Measurements from ENCODE around the gene HACD1.

Gene HACD1, protein sequence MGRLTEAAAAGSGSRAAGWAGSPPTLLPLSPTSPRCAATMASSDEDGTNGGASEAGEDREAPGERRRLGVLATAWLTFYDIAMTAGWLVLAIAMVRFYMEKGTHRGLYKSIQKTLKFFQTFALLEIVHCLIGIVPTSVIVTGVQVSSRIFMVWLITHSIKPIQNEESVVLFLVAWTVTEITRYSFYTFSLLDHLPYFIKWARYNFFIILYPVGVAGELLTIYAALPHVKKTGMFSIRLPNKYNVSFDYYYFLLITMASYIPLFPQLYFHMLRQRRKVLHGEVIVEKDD

DNA sequence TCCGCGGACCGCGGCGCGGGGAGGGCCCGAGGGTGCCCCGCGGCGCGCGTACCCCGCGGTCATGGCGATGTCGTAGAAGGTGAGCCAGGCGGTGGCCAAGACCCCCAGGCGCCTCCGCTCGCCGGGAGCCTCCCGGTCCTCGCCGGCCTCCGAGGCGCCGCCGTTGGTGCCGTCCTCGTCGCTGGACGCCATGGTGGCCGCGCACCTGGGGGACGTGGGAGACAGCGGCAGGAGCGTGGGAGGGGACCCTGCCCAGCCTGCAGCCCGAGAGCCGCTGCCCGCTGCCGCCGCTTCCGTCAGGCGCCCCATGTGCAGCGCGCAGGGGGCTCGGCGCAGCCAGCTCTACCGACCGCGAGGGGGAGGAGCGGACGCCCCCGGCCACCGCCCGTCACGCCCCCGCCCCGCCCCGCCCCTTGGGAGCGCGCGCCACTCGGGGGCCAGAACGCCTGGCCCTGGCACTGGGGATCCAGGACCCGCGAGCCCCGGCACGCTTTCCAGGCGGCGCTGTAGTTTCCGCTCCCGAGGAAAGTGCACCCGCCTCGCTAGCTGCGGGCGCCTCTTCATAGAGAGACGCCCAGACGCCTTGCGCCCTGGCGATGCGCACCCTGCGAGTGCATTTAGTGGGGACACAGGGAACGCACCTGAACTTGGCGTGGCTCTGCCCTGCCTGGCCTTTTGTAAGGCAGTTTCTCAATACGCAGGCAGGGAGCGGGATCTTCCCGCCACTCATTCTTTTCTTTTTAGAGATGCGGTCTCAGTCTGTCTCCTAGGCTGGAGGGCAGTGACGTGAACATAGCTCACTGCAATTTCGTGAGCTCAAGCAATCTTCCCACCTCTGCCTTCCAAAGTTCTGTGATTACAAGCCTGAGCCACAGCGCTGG lies at the start of gene HACD1:
Gene HACD1, minus strand, starts transcription at position 344 of the 881 bp plus-strand sequence. Its CDS starts 35 bp downstream, at position 309.
- peak; percentile 53 for DNase-seq

DNA sequence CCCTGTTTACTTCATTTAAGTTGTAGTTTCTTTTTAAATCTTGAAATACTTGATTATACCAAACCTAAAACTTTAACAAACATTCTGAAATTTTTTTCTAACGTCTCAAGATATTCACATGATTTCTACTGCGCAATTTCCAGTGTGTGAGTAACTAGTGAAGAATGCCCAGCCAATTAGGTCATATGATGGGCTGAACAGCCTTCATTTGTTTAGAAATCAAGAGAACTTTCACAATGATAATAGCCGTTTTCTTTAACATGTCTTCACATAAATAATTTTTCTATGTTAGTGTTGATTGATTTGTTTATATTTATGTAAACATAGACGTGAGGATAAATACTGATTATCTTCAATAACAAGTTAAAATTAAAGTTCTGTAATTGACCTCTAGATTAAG lies 48.6 kb upstream of the HACD1 start:
- no peak for DNase-seq

DNA sequence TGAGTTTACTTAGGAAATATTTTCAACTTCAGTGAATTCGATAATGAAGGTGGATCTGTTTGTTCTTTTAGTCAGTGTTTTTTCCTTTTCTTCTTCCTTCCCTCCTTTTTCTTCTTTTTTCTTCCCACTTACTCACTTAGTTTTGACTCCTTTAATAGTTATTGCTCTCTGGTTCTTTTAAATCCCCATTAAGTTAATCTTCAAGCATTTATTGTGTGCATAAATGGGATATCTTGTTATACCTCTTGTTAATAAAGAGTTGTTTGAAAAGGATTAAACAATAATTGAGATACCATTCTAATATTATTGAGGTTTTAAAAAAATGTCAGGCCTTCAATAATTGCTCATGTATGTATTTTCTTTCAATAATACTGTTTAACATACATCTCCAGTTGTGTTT lies 46.3 kb upstream of the HACD1 start:
- DNase-seq, result no peak

DNA sequence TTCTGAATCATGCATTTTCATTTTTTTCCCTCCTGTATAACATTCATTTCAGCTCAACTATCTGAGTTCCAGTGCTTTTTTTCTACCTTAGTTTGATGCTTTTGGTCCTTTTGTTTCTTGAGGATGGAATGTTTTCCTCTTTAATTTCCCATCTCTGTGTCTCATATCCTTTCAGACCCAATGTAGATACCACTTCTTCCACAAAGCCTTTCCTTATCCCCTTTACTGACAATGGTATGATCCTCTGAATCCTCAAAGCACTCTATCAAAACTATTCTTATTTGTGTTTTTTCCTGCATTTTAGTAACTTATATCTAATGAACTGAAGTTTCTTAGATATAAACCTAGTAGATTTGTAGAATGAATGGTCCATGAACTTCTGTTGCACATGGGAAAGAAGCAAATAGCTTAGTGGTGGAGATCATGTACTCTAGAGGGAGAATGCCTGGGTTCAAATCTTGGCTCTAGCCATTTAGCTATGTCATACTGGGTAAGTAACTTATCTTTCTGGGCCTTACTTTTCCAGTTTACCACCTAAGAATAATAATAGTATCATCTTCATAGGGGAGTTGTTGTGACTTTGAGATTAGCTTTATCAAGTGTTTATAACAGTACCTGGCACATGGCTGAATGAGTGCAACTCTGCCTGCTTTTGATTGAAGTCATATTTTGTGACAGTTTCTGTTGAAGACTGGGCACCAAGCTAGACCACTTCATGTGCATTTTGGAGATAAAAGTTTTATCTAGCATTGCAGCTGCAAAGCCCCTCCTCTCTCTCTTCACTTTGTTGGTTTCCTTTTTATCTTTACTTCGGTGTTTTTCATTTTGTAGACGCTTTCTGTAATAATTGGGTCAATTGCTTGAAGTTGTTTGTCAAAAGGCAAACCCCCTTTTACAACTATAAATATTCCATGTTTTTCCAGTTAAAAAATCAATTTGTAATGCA lies 45.3 kb upstream of the HACD1 start:
- DNase-seq, result no peak

DNA sequence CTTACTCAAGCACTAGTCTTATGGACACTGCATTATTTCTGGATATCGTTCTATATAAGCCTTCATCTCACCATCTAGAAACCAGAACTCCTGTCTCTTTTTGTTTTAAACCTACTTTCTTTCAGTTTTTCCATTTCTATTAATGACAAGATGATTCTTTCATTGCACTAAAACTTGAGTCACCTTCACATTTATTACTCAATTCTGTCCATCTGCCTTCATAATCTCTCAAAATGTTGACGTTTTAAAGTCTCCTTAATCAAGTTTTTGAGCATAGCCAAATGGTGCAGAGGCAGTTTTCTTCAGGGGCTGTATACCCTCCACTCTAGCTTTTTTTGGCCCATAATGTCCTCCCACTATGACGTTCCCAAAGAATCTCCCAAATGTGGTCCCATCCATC lies 44.3 kb upstream of the HACD1 start:
- DNase-seq, result no peak

DNA sequence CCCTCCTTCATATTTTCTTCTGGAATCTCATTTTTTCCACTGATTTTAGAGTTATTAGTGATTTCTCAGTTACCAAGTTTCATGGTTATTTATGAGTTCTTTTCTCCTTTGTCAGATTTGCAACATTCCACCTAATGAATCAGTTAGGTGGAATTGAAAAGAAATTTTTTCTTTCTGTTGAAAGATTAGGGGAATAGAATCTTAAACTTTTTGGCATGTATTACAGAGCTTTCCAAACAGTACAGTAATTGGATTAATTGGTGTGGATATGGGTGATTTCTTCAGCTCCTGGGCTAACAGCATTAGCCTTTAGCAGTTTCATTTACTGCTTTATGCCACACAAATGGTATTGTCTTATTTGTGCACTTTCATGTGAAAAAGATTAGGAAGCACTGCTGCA lies 43.7 kb upstream of the HACD1 start:
- no peak for DNase-seq

DNA sequence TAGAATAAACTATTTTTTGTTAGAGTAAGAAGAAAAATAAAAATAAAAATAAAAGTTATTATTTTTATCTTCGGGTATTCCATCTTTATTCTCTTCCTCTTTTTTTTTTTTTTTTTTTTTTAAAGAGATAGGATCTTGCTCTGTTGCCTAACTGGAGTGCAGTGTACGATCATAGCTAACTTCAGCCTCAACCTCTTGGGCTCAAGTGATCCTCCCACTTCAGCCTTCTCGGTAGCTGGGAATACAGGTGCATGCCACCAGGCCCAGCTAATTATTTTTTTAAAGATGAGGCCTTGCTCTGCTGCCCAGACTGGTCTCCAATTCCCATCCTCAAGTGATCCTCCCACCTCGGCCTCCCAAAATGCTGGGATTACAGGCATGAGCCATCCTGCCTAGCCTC lies 42.2 kb upstream of the HACD1 start:
- DNase-seq, result no peak

DNA sequence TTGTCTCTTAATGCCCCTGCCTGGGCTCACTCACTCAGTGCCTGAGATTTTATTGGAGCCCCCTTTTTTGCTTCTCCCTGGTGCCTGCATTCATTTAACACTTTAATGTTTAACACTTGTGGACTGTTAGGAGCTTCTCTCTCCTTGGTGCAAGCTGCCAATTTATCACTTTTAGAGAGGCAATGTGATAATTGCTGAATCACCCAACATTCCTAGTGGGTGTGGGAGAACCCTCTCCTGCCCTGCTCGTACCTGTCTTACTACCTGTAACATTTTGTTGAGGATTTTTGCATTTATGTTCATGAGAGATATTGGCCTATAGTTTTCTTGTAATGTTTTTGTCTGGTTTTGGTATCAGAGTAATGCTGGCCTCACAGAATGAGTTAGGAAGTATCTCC lies 39.9 kb upstream of the HACD1 start:
- no peak for DNase-seq

DNA sequence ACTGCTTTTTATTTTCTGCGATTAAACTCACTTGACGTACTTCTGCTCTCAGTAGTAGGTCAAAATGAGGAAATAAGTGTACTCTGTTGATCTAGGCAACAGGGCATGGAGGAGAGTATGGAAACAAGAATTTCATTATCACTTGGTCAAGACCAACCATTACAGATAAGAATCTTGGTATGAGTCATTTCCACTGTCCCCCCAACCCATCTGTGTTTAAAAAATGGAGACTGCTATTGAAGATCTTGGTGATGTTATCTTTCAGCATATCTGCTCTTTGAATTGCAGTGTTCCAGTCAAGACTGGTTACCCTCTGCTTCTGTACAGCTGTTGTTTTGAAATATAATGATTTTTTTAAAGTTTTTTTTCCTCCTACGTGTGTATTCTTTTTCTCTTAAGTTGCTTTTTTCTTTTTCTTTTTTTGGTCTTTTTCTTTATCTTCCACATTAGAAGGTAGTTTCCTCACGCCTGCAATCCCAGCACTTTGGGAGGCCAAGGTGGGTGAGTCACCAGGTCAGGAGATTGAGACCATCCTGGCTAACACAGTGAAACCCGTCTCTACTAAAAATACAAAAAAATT lies 38.5 kb upstream of the HACD1 start:
- no peak for DNase-seq

DNA sequence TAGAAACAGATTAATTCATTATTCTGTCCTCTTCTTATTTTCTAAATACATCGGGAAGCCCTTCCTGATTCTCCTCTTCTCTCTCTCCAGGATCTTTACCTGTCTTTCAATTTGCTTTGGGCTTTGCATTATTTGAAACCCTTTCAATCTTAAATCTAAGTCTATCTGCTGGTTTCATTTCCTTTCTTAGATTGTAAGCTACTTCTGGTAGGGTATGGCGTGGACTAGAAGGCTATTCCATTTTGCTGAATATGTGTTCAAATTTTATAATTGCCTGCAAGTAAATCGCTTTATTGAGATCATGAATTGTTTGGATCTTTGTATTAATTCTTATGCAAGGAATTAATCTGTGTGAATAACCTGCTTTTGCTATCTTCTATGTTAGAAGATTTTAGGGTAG lies 37.8 kb upstream of the HACD1 start:
- no peak for DNase-seq

DNA sequence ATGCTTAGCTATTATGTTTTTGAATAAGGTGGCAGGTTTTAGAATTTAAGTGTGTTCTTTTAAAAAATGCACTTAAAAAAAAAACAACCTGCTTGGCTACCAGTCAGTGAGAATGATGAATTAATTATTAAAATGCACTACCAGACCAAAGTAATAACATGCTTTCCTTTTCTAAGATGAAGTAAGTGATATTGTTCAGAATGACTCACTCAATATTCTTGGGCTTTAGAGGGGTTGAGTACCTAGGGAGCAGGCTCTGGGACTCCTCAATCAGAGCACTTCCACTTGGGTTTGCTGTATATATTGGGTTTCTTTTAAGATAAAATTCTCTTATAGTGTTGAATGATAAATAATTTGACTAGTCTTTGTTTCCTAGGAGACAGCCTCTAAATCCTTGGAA lies 35.4 kb upstream of the HACD1 start:
- no peak for DNase-seq

DNA sequence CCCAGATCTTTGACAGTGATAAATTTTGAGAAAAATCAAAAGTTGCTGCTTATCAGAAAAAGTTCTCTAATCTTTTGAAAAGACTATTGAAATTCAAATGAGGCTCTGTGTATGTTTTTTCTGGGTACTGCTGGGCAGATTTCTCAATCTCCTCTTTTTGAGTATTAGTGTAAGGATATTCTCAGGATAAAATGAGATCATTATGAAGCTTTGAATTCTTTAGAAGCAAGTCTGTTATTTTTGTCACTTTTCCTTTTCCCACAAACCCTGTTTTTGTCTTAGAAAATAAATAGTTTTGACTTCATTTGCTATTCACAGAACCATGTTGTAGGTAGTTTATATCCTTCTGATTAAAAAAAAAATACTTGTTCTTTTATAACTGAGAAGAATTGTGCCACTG lies 34.7 kb upstream of the HACD1 start:
- DNase-seq, result no peak

DNA sequence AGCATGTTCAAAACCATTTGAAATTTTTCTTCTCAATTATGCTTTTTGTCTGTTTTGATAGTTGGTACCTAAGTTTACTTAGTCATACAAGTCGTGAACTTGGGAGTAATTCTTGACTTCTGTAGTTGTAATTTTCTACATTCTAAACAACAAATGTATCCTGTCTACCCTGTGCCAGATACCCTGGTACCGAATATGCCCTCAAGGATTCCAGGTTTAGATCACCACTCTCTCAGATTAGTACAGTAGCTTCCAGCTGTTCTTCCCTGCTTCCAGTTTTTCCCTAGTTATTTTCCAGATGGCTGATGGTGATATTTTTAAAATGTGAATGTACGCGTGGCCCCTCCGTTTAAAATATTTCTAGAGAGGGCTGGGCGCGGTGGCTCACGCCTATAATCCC lies 33.2 kb upstream of the HACD1 start:
- DNase-seq, result no peak

DNA sequence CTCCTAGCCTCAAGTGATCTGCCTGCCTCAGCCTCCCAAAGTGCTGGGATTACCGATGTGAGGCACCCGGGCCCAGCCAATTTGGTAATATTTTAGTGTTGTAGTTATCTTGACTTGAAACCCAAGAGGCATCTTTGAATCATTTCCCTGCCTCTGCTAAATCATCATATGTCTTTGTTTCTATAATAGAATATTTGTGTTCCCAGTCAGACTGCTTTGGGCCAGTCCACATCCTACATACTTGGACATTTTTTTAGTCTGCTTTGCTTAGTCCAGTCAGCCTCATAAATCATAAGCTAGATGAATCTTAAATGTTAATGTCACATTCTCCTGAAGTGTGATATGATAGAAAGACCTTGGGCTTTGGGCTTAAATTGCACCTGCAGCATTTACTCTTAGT lies 32.7 kb upstream of the HACD1 start:
- DNase-seq, result no peak

DNA sequence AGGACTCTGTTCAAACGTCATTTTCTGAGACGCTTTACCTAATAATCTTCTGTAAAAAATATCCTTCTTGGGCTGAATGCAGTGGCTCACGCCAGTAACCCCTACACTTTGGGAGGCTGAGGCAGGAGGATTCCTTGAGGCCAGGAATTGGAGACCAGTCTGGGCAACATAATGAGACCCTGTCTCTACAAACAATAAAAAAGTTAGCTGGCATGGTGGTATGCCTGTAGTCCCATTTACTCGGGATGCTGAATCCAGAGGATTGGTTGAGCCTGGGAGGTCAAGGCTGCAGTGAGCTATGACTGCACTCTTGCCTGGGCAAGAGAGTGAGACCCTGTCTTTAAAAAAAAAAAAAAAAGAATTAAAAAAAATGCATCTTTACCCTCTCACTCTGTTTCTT lies 31.9 kb upstream of the HACD1 start:
- no peak for DNase-seq

DNA sequence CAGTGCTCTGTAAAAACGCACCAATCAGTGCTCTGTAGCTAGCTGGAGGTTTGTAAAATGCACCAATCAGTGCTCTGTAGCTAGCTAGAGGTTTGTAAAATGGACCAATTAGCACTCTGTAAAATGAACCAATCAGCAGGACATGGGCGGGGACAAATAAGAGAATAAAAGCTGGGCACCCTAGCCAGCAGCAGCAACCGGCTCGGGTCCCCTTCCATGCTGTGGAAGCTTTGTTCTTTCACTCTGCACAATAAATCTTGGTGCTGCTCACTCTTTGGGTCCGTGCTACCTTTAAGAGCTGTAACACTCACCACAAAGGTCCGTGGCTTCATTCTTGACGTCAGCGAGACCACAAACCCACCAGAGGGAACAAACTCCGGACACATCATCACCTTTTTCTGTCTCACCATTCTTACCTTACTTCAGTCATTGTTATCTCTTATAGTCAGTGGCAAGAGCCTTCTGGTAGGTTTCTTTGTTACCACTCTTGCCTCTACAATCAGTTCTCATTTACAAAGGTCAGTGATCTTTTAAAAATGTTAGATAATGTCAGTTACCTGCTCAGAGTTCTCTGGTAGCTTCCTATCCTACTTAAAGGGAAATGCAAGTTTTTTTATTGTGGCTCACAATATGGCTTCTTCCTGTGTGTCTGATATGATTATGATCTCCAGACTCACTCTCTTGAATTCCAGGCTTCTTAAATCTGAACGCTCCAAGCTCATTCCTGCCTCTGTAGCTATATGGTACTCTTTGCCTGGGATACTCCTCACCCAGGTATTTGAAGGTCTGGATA lies 31.3 kb upstream of the HACD1 start:
- no peak for DNase-seq

DNA sequence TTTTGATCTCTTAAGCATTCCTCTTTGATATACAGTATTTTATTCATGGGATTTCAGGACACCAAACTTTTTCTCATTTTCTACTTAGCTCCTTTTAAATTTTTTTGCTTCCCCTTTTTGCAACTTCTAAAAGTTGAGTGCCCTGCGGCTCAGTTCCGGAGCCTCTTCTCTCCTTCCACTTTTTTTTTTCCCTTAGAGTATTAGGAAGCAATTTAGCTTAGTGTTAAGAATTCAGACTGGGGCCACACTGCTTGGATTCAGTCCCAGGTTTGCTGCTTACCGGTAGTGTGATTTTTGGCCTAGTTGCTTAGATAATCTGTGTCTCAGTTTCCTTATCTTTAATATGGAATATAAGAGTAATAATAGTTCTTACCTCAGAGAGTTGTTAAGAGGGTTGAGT lies 30.2 kb upstream of the HACD1 start:
- DNase-seq, result no peak

DNA sequence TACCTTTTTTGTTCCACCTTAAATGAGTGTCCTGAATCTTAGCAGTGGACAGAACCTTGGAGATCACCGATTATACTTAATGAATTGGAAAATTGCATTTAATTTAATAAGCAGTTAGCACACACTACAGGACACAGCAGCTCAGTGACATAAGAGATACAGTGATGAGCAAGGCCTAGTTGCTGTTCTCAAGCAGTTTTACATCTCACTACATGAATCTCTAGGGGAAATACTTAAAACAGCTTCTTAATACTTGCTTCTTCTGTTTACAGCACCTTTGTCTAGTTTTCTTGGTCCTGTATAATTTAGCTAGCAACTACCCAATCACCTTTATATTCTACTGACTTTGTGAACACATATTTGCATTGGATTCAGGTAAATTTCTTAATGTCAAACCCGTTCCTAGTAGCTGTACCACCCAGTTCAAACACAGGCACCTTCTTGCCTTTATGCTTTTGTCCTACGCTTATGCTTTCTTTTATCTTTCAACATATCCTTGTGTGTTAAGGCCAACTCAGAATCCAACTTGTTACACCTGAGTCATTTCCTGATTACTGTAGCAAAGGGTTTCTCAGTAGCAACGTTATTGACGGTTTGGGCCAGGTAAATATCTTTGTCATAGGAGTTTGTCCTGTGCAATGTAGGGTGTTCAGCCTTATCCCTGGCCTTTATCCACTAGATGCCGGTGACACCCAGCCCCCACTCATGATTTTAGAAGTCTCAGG lies 28.6 kb upstream of the HACD1 start:
- no peak for DNase-seq

DNA sequence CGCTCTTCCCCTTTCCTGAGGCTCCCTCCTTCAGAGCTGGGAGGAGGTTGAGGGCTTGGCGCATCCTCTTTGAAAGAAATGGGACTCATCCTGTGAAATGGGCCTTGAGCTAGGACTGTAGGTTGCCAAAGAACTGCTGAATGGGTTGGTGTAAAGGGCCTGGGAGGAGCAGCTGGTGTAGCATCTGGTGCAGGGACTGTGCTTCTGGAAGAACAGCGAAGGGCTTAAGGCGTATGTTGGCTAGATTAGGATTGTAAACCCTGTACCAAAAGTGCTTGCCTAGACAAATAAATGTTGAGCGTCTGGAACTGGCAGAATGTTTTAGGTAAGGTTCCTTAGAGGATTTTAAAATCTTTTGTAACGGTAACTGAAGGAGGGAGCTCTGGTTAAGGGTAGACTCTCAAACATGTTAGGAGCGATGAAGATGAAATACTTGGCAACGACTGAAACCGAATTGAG lies 27.3 kb upstream of the HACD1 start:
- no peak for DNase-seq

DNA sequence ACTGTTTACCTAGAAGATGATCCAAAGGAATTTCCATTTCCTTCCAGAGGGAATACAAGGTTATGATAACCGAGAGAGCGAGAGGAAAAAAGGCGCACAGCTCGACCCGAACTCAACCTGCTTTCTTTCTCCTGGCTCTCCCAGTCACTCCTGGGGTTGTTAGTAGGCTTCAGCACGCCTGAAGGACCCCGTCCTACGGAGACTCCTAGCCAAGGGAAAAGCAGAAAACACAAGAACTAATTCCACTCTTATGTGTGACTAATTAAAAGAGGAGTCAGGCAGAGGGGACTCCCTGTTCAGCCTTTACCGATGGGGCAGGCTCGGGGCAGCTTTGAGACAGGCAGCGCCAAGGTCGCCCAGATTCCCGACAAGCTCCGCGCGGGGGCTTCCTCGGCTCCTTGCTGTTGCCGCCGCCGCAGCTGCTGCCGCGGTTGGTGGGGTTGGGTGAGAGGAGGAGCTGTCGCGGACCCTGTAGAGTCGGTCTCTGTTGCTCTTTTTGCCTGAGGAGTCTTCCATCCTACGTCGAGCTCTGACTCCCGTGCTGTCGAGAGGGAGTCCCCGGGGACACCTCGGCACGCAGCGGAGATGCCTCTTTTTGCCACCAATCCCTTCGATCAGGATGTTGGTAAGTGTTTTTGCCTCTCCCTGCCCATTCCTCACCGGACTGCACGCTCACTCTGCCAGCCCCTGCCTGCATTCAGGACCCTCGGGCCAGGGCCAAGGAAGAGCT lies 26.7 kb upstream of the HACD1 start, which contains the start of gene STAM:
Gene STAM, plus strand, starts transcription at position 397 of the 730 bp plus-strand sequence. Its CDS starts 189 bp downstream, at position 586.
- peak; percentile 92 for DNase-seq
